ENCODE results near the gene RPRD2. TPM values are rescaled to one million over a fixed set of nuclear protein-coding genes. Genes with fewer than 3 reads are reported as not detected.

Gene RPRD2
- polyA plus RNA-seq, 3 donors: 5.9 to 9.7 (median 8.2) TPM

GRCh38 chr1:150514260-150514659 lies 150.3 kb downstream of the RPRD2 start:
- DNase-seq: no peak
- no peak for TF ChIP-seq CTCF (IDR thresholded peaks at IDR 0.05)
- Histone ChIP-seq H3K4me2 (replicated peaks; ENCODE audit: extremely low read depth, low read length, poor library complexity, severe bottlenecking) (no peak overlapping the region), H3K4me1 (ENCODE audit: control insufficient read depth in 1 of 2, insufficient read depth in 2 of 2, low read length in 2 of 2) (peaks cover 14 to 17% of the 10 kb centered on the region in 2 donors), H3K4me3 (replicated peaks in 1 of 3; ENCODE audit: low read depth in 2 of 3, low read length in 3 of 3) (no peak overlapping the region), H3K9ac (ENCODE audit: insufficient read depth, low read length, poor library complexity, severe bottlenecking) (no peak overlapping the region), H2AFZ (ENCODE audit: insufficient read depth, low read depth, low read length, poor library complexity, severe bottlenecking) (no peak overlapping the region), H3K79me2 (ENCODE audit: insufficient read depth, low read length) (no peaks in the 10 kb centered on the region), H4K20me1 (ENCODE audit: insufficient read depth, low read length) (no peaks in the 10 kb centered on the region), H3K27ac (ENCODE audit: low read depth in 1 of 2, low read length in 2 of 2) (no peak overlapping the region), H3K9me3 (replicated peaks in 1 of 2; ENCODE audit: control insufficient read depth in 1 of 2, insufficient read depth in 1 of 2, low read length in 2 of 2) (no peaks in the 10 kb centered on the region), H3K36me3 (replicated peaks in 1 of 2; ENCODE audit: control insufficient read depth in 1 of 2, insufficient read depth in 2 of 2, low read length in 2 of 2) (no peaks in the 10 kb centered on the region), H3K27me3 (ENCODE audit: control insufficient read depth in 2 of 2, insufficient read depth in 2 of 2, low read length in 2 of 2) (peaks cover 0 to 5% of the 10 kb centered on the region in 2 donors)
- Mint-ChIP-seq H3K36me3 (peaks cover 7% of the 10 kb centered on the region in 2 donors), H3K27ac (no peak overlapping the region), H3K4me1 (peaks cover 19% of the 10 kb centered on the region), H3K9me3 (no peaks in the 10 kb centered on the region), H3K4me3 (no peak overlapping the region), H3K27me3 (ENCODE audit: low read depth in 3 of 3) (peaks cover 2 to 10% (median 8%) of the 10 kb centered on the region in 3 donors)
- 95% methylated on average over 9 of the region's 9 CpGs for WGBS (ENCODE audit: insufficient coverage)
- intact Hi-C loops (cut with micrococcal nuclease): no loop called here

GRCh38 chr1:150514913-150515327 lies 151.0 kb downstream of the RPRD2 start:
- 28% methylated on average over 18 of the region's 21 CpGs for WGBS (ENCODE audit: insufficient coverage)
- Histone ChIP-seq H3K4me1 (ENCODE audit: control insufficient read depth in 1 of 2, insufficient read depth in 2 of 2, low read length in 2 of 2) (peaks cover 14 to 17% of the 10 kb centered on the region in 2 donors), H3K27ac (ENCODE audit: low read depth in 1 of 2, low read length in 2 of 2) (no peak overlapping the region), H3K27me3 (ENCODE audit: control insufficient read depth in 2 of 2, insufficient read depth in 2 of 2, low read length in 2 of 2) (peaks cover 0 to 5% of the 10 kb centered on the region in 2 donors), H3K9ac (ENCODE audit: insufficient read depth, low read length, poor library complexity, severe bottlenecking) (peak overlapping the region; percentile 50), H3K36me3 (replicated peaks in 1 of 2; ENCODE audit: control insufficient read depth in 1 of 2, insufficient read depth in 2 of 2, low read length in 2 of 2) (no peaks in the 10 kb centered on the region), H4K20me1 (ENCODE audit: insufficient read depth, low read length) (no peaks in the 10 kb centered on the region), H3K9me3 (replicated peaks in 1 of 2; ENCODE audit: control insufficient read depth in 1 of 2, insufficient read depth in 1 of 2, low read length in 2 of 2) (no peaks in the 10 kb centered on the region), H3K79me2 (ENCODE audit: insufficient read depth, low read length) (no peaks in the 10 kb centered on the region), H3K4me3 (replicated peaks in 1 of 3; ENCODE audit: low read depth in 2 of 3, low read length in 3 of 3) (peak overlapping the region; percentile 51 to 76 (median 68)), H3K4me2 (replicated peaks; ENCODE audit: extremely low read depth, low read length, poor library complexity, severe bottlenecking) (peak overlapping the region; percentile 77), H2AFZ (ENCODE audit: insufficient read depth, low read depth, low read length, poor library complexity, severe bottlenecking) (peak overlapping the region; percentile 87)
- peak overlapping the region in 5 of 7 donors; percentile 8 to 87 (median 46) for H3K27ac Mint-ChIP-seq
- DNase-seq: no peak
- H3K9me3 Mint-ChIP-seq: no peaks in the 10 kb centered on the region
- H3K36me3 Mint-ChIP-seq: peaks cover 7% of the 10 kb centered on the region in 2 donors
- intact Hi-C loops (cut with micrococcal nuclease): no loop called here
- peaks cover 19% of the 10 kb centered on the region for H3K4me1 Mint-ChIP-seq
- H3K4me3 Mint-ChIP-seq: peak overlapping the region; percentile 94
- TF ChIP-seq CTCF (IDR thresholded peaks at IDR 0.05): no peak
- H3K27me3 Mint-ChIP-seq (ENCODE audit: low read depth in 3 of 3): peaks cover 2 to 12% (median 8%) of the 10 kb centered on the region in 3 donors

All from CD14-positive monocyte (primary cell).